A673 (cell line): ENCODE data around the gene ATP13A1.

ENCODE experiments used
- EZH2 ChIP-seq: fragments of 200-600 bp; sonication (generic); IDR thresholded peaks from 2 replicates; pipeline ENCODE4 v1.6.1; 2017; ENCODE audit warnings: borderline replicate concordance, low read depth, mild to moderate bottlenecking, mixed read lengths, antibody characterized with exemption, low read length; ENCODE audit not compliant: poor library complexity, severe bottlenecking
- TF ChIP-seq, protein P1 (sequence below): fragments of 300-800, 200-600 bp; sonication (generic); conservative IDR thresholded peaks from 2 replicates; pipeline ENCODE4 v1.5.1; 2017; ENCODE audit warnings: low read depth, mild to moderate bottlenecking, antibody characterized with exemption, low read length, moderate library complexity, mixed read lengths

DNA sequence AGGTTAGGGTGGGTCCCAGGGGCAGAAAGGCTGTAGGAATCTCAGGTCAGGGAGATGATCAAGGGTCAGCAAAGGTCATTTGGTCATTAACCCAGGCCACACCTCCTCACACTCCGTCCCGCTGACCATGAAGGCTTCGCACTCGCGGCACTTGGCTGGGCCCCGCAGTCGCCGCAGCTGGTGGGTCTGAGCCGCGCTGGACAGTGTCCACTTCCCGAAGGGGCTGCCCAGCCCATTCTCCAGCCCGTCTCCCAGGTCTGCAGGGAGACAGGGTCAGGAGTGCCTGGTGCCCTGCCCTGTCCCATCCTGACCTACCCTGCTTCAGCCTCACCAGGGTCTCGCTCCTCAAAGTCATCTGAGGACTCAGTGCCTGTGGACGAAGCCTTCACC lies 28.2 kb downstream of the ATP13A1 start:
- TF ChIP-seq, protein P1, sequence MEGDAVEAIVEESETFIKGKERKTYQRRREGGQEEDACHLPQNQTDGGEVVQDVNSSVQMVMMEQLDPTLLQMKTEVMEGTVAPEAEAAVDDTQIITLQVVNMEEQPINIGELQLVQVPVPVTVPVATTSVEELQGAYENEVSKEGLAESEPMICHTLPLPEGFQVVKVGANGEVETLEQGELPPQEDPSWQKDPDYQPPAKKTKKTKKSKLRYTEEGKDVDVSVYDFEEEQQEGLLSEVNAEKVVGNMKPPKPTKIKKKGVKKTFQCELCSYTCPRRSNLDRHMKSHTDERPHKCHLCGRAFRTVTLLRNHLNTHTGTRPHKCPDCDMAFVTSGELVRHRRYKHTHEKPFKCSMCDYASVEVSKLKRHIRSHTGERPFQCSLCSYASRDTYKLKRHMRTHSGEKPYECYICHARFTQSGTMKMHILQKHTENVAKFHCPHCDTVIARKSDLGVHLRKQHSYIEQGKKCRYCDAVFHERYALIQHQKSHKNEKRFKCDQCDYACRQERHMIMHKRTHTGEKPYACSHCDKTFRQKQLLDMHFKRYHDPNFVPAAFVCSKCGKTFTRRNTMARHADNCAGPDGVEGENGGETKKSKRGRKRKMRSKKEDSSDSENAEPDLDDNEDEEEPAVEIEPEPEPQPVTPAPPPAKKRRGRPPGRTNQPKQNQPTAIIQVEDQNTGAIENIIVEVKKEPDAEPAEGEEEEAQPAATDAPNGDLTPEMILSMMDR, result no peak
- no peak for TF ChIP-seq EZH2
